ENCODE measurements around the gene SLC38A10. TPM values are rescaled to one million over a fixed set of nuclear protein-coding genes. Genes with fewer than 3 reads are reported as not detected.
A peak's percentile ranks its signal among the peaks of the same experiment; 100 is the strongest.

The SLC38A10 gene
- total RNA-seq, 2 donors from 2014 or later = 46.2 to 63.4 TPM

DNA sequence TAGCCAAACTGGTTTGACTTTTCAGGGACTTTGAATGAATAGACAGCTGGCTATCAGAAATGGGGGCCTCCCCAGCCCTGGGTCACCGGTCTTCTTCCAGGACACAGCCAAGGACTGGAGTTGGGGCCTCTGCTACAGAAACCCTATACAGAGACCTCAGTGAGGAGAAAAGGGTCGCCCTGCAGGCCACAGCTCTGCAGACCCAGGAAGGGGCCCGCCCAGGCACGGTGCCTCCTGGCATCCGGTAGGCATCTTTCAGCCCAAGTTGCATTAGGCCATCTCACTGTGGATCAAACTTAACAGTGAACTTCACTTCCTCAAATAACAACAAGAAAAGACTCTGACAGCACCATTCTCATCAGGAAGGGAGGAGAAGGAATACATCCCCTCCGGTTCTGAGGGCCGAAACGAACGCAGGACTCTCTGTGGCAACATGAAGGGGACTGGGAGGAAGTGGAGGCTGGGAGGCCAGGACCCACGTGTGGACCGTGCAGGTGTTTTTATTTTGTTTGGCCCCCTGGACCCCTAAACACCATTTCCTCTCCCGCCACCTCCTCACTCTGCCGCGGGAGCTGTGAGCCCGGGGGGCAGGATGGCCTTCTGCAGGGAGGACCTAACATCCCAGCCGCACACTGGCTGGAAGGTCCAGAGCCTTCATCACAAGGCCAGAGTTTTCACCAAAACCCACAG is 7.2 kb downstream of the SLC38A10 start:
- H3K27ac ChIP-seq = no peak overlapping the region
- H3K9me3 ChIP-seq = no peaks in the 10 kb centered on the region
- no peaks in the 10 kb centered on the region for H3K27me3 ChIP-seq
- DNase-seq (ENCODE audit: low spot score) = no peak
- TF ChIP-seq, protein P1, sequence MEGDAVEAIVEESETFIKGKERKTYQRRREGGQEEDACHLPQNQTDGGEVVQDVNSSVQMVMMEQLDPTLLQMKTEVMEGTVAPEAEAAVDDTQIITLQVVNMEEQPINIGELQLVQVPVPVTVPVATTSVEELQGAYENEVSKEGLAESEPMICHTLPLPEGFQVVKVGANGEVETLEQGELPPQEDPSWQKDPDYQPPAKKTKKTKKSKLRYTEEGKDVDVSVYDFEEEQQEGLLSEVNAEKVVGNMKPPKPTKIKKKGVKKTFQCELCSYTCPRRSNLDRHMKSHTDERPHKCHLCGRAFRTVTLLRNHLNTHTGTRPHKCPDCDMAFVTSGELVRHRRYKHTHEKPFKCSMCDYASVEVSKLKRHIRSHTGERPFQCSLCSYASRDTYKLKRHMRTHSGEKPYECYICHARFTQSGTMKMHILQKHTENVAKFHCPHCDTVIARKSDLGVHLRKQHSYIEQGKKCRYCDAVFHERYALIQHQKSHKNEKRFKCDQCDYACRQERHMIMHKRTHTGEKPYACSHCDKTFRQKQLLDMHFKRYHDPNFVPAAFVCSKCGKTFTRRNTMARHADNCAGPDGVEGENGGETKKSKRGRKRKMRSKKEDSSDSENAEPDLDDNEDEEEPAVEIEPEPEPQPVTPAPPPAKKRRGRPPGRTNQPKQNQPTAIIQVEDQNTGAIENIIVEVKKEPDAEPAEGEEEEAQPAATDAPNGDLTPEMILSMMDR (IDR thresholded peaks at IDR 0.05) = no peak
- H3K4me3 ChIP-seq = no peak overlapping the region
- peaks cover 25% of the 10 kb centered on the region for H3K36me3 ChIP-seq
- H3K4me1 ChIP-seq = peaks cover 0 to 48% of the 10 kb centered on the region in 2 donors

DNA sequence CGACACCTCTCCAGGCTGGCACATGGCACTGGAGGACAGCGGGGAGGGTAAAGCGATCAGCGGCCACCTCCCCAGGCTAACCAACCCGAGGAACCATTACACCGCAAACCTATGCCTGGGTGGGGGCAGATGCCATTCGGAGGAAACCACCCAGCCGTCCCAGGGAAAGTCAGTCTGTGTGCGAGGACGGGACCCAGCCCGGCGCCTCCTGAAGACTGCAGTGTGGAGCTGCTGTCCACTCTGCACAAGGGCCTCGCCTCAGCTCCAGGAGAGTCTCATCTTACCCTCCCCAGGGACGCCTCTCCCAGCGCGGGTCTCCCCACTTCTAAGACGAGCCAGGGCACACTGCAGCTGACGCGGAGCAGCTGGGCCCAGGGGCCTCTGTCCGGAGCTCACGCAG is 8.0 kb downstream of the SLC38A10 start:
- no peaks in the 10 kb centered on the region for H3K27me3 ChIP-seq
- H3K4me3 ChIP-seq = no peak overlapping the region
- H3K9me3 ChIP-seq = no peaks in the 10 kb centered on the region
- DNase-seq (ENCODE audit: low spot score) = no peak
- peaks cover 0 to 40% of the 10 kb centered on the region in 2 donors for H3K4me1 ChIP-seq
- no peak overlapping the region for H3K27ac ChIP-seq
- TF ChIP-seq, protein P1 (IDR thresholded peaks at IDR 0.05) = no peak
- H3K36me3 ChIP-seq = peaks cover 28% of the 10 kb centered on the region

DNA sequence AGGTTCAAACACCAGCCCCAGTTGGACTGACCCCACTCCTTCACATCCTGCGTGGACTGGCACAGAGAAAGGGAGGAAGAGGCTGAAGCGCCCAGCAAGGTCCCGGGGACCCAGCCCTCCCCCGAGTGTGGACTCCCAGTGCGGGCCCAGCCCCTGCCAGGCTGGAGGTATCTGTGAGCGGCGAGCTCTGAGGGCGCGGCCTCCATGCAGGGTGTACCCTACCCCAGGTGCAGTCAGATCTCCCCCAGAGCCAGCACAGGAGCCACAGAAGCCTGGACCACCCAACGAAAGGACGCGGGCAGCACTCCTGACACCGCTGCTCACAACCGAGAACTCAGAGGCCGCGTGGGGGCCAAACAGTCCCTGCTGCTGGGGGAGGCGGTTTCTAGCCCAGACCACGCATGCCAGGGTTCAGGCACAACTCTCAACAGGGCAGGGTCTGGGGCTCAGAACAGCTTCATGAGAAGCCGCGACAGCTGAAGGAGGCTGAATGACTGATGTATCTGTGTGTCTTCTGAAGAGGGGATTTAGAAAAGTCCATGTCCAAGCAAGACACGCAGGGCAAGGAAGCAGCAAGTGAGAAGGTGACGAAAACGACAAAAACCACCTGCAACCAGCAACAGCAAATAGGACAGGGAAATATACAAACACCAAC is 8.5 kb downstream of the SLC38A10 start:
- Histone ChIP-seq H3K4me3 (no peak overlapping the region), H3K4me1 (peaks cover 0 to 35% of the 10 kb centered on the region in 2 donors)

DNA sequence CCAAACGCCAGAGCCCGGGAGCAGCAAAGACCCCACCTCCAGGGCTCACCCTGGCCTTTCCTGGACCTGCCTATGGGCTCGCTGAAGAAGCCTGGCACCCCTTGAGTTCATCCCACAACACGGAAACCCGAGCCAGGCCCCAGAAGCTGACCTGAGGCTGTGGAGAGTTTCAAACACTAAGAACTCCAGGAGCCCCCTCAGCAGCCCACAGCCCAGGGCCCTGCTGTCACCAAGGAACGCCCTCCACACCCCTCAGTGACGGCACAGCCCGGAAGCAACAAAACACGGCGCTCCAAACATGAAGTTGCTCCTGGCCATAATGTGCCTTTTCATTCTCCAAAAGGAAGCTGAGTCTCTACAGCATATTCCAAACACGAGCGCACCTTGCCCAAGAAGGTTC is 9.2 kb downstream of the SLC38A10 start:
- Histone ChIP-seq H3K27ac (peak overlapping the region; percentile 75 to 77), H3K4me3 (peak overlapping the region in 1 of 2 donors; percentile 42), H3K36me3 (peaks cover 34% of the 10 kb centered on the region), H3K4me1 (peaks cover 0 to 32% of the 10 kb centered on the region in 2 donors), H3K9me3 (no peaks in the 10 kb centered on the region), H3K27me3 (no peaks in the 10 kb centered on the region)
- TF ChIP-seq, protein P1 (IDR thresholded peaks at IDR 0.05) = no peak
- DNase-seq (ENCODE audit: low spot score) = no peak

More for the DNA sequence above, 8.5 kb downstream of the SLC38A10 start:
- no peak for DNase-seq (ENCODE audit: low spot score)
- Histone ChIP-seq H3K9me3 (no peaks in the 10 kb centered on the region), H3K27ac (peak overlapping the region; percentile 75 to 77), H3K27me3 (no peaks in the 10 kb centered on the region), H3K36me3 (peaks cover 33% of the 10 kb centered on the region)
- TF ChIP-seq, protein P1 (IDR thresholded peaks at IDR 0.05) = no peak

DNA sequence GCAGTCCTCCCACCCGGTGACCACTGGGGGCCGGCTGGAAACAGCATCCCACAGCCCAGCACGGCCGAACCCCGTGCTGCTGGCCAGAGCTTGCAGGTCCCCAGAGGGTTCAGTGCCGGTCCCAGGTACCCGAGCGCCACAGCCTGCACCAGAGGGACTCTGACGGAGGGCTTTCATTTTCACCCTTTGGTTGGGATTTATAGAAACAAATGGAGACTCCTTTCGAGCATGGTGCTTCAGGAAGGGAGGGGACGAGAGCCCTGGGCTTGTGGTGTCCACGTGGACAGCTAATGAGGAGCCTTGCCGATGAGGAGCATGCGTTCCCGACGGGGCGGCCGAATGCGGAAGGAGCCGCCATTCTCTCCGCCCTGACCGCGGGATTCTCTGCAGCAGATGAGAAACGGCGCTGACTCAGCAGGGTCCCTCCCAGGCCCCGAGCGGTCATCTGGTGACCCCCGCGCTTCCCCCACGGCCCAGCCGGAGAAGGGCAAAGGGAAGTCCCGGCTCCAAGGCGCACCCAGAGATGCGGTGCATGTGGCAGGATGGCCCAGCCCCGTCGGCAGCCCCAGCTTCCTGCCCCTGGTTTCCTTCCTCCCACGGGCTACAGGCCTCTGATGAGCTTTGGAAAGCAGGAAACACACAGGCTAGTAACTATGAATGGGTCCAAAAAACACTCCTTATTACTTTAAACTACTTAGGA is 9.8 kb downstream of the SLC38A10 start:
- Histone ChIP-seq H3K4me3 (peak overlapping the region; percentile 22 to 42), H3K27ac (peak overlapping the region; percentile 75 to 77), H3K27me3 (no peaks in the 10 kb centered on the region), H3K9me3 (no peaks in the 10 kb centered on the region), H3K4me1 (peaks cover 0 to 32% of the 10 kb centered on the region in 2 donors), H3K36me3 (peaks cover 34% of the 10 kb centered on the region)
- TF ChIP-seq, protein P1 (IDR thresholded peaks at IDR 0.05) = no peak
- peak; percentile 83 for DNase-seq (ENCODE audit: low spot score)
